ENCODE results near the gene CACNA2D3.
"Not testable (repeated sequence)": the region's sequence is repeated elsewhere in the genome, so short reads cannot be mapped to it uniquely, and the experiment has no call there.

The CACNA2D3 gene

GRCh38 chr3:54437271-54437670 lies 314.9 kb downstream of the CACNA2D3 start:
- no peak for TF ChIP-seq CTCF (IDR thresholded peaks at IDR 0.05; ENCODE audit: insufficient read depth, low read depth, low read length, missing control alignments)
- no peak for DNase-seq (ENCODE audit: low read depth)

DNA sequence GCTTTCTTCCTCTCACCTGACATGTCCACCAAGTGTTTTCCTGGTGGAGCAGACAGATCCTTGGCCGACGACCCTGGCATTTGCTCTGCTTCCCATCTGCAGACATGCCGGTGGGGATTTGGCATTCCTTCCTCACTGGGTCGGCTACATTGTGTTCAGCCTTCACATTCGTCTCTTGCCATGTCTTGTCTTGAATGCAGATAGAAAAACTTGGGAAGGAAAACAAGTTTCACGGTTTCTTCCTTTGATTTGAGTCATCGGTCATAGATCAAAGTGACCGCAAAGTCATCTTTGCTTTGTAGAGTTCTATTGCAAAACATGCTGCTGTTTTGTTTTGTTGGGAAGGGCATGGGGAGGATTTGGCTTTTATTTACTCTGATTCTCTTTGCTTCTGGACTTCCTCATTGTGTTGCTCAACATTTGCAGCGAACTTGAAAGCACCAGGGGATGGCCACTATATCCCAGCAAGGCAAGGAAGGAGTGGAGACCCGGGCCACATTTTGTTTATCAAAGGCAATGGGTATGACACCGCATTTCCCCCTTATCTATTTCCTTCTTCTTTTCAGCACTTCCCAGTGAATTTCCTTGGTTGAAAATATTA lies 321.3 kb downstream of the CACNA2D3 start:
- TF ChIP-seq CTCF (IDR thresholded peaks at IDR 0.05; ENCODE audit: insufficient read depth, low read depth, low read length, missing control alignments): no peak
- H3K4me3 ChIP-seq (ENCODE audit: low read depth, low read length): no peak overlapping the region
- DNase-seq (ENCODE audit: low read depth): no peak

More at GRCh38 chr3:54437271-54437670, 314.9 kb downstream of the CACNA2D3 start:
- H3K4me3 ChIP-seq (ENCODE audit: low read depth, low read length): no peak overlapping the region

DNA sequence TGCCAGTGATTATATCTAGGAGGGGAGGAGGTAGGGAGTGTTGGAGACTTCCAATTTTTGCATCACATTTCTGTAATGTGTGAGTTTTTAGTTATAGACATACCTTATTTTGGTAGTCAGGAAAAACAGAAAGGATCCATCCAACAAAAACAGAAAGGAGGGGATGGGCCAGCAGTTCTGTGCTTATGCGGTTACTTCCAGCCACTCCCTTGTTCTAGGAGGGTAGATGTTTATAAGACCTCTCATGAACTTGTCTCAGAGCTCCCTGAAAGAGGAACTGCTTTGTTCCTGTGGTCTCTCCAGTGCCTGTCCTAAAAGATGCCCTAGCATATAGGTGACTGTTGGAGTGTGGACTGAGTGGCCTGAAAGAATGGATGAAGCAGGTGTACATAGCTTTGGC lies 323.3 kb downstream of the CACNA2D3 start:
- no peak overlapping the region for H3K4me3 ChIP-seq (ENCODE audit: low read depth, low read length)
- no peak for DNase-seq (ENCODE audit: low read depth)
- no peak for TF ChIP-seq CTCF (IDR thresholded peaks at IDR 0.05; ENCODE audit: insufficient read depth, low read depth, low read length, missing control alignments)

DNA sequence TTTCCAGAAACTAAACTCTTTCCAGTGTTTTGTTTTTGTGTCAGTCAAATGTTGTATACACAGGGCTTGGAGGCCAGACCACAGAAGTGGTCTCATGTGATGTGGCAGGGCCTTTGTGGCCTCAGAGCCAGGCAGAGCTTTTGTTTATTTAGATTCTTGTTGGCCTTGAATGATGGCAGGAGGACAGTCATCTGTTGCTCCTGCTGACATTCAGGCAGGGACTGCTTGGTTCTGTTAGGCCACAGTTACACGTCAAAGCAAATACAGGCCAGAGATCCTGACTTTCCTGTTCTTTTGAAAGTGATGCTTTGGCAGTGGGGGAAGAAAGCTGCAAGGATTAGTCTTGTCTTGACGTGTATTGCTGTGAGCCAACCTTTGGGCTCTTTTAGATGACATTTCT lies 325.1 kb downstream of the CACNA2D3 start:
- TF ChIP-seq CTCF (IDR thresholded peaks at IDR 0.05; ENCODE audit: insufficient read depth, low read depth, low read length, missing control alignments): no peak
- no peak overlapping the region for H3K4me3 ChIP-seq (ENCODE audit: low read depth, low read length)
- DNase-seq (ENCODE audit: low read depth): no peak

GRCh38 chr3:54454806-54455205 lies 332.5 kb downstream of the CACNA2D3 start:
- no peak for TF ChIP-seq CTCF (IDR thresholded peaks at IDR 0.05; ENCODE audit: insufficient read depth, low read depth, low read length, missing control alignments)
- H3K4me3 ChIP-seq (ENCODE audit: low read depth, low read length): no peak overlapping the region
- DNase-seq (ENCODE audit: low read depth): no peak

GRCh38 chr3:54458357-54458756 lies 336.0 kb downstream of the CACNA2D3 start:
- TF ChIP-seq CTCF (IDR thresholded peaks at IDR 0.05; ENCODE audit: insufficient read depth, low read depth, low read length, missing control alignments): no peak

GRCh38 chr3:54464554-54464953 lies 342.2 kb downstream of the CACNA2D3 start:
- DNase-seq (ENCODE audit: low read depth); H3K4me3 ChIP-seq (ENCODE audit: low read depth, low read length): not testable (repeated sequence)

More at GRCh38 chr3:54458357-54458756, 336.0 kb downstream of the CACNA2D3 start:
- DNase-seq (ENCODE audit: low read depth): no peak
- no peak overlapping the region for H3K4me3 ChIP-seq (ENCODE audit: low read depth, low read length)
